Testis (tissue), 3 donors: ENCODE data around the gene BLMH. TPM values are rescaled to one million over a fixed set of nuclear protein-coding genes. Genes with fewer than 3 reads are reported as not detected.
A peak's percentile ranks its signal among the peaks of the same experiment; 100 is the strongest.

ENCODE experiments used
- DNase-seq: peaks from one replicate; pipeline ENCODE4 v3.0.0-alpha.2; 2019
- H3K27ac ChIP-seq, 2 donors: fragments of 200-600 bp; sonication (generic); one replicate each; pipeline ENCODE4 v1.5.1; 2019
- H3K27me3 ChIP-seq: fragments of 200-600 bp; sonication (generic); one replicate; pipeline ENCODE4 v1.5.1; 2019
- H3K36me3 ChIP-seq: fragments of 200-600 bp; sonication (generic); one replicate; pipeline ENCODE4 v1.5.1; 2017; ENCODE audit warnings: low read depth; ENCODE audit errors: missing control alignments
- H3K4me1 ChIP-seq: fragments of 200-600 bp; sonication (generic); one replicate; pipeline ENCODE4 v1.5.1; 2019
- H3K4me3 ChIP-seq, 2 donors: fragments of 200-600 bp; sonication (generic); one replicate each; pipeline ENCODE4 v1.5.1; 2017 to 2019
- H3K9me3 ChIP-seq: fragments of 200-600 bp; sonication (generic); one replicate; pipeline ENCODE4 v1.5.1; 2017
- CTCF ChIP-seq, 3 experiments: fragments of 450-650 bp in 2 of 3; fragments of 200-600 bp in 1 of 3; sonication (generic) in 1 of 3; IDR thresholded peaks; one replicate each; pipeline ENCODE4 v1.5.1; 2016 to 2019; ENCODE audit warnings: antibody characterized with exemption in 3 of 3, mild to moderate bottlenecking in 2 of 3, moderate library complexity in 1 of 3
- POLR2A ChIP-seq: fragments of 450-650 bp; IDR thresholded peaks from one replicate; pipeline ENCODE4 v1.6.1; 2017; ENCODE audit warnings: antibody characterized with exemption, mild to moderate bottlenecking, moderate library complexity
- WGBS, 2 donors: methylation state at CpG; one replicate each; pipeline ENCODE4 v1.1.5; 2018; 5-methylcytosine and 5-hydroxymethylcytosine counted together
- intact Hi-C: fragments of 100-400 bp; cut with DNase I; formaldehyde crosslinking; loops from one replicate; pipeline ENCODE4 v1.15.1; 2023; ENCODE audit warnings: low total_unique reads
- polyA plus RNA-seq: library from polyadenylated mRNA; stranded (reverse); fragments of 350-450 nt; fragmentation: Illumina TruSeq; extraction: RNeasy Lipid Tissue Mini Kit (QIAGEN cat#74804); gene quantifications from one replicate; pipeline ENCODE4 v1.2.3, GENCODE V29; 2014; ENCODE audit warnings: low read depth, low replicate concordance; ENCODE audit not compliant: insufficient read depth
- total RNA-seq, 2 donors: library from RNA; depleted of rRNA; stranded (reverse); fragments of >200 nt; gene quantifications; one replicate each; pipeline ENCODE4 v1.2.3, GENCODE V29; 2016

Gene BLMH
- total and polyA plus RNA-seq, 3 donors from 2014 or later = 36.4 to 54.9 (median 46.9) TPM

GRCh38 chr17:30299000-30299399 is 7.3 kb upstream of the BLMH start:
- no peaks in the 10 kb centered on the region for H3K4me1 ChIP-seq
- H3K27ac ChIP-seq = no peak overlapping the region
- no peaks in the 10 kb centered on the region for H3K36me3 ChIP-seq
- no peaks in the 10 kb centered on the region for H3K9me3 ChIP-seq
- H3K27me3 ChIP-seq = no peaks in the 10 kb centered on the region
- intact Hi-C loops = no loop called here
- DNase-seq = no peak
- TF ChIP-seq POLR2A (no peak), CTCF (IDR thresholded peaks at IDR 0.05) (no peak)
- 57 to 71% methylated on average over 1 of the region's 1 CpG for WGBS, 2 donors
- H3K4me3 ChIP-seq = no peak overlapping the region

- WGBS, 2 donors = 95 to 100% methylated on average over 1 to 4 of the region's 4 CpGs
Measured at GRCh38 chr17:30297715-30298114, 6.0 kb upstream of the BLMH start.

DNA sequence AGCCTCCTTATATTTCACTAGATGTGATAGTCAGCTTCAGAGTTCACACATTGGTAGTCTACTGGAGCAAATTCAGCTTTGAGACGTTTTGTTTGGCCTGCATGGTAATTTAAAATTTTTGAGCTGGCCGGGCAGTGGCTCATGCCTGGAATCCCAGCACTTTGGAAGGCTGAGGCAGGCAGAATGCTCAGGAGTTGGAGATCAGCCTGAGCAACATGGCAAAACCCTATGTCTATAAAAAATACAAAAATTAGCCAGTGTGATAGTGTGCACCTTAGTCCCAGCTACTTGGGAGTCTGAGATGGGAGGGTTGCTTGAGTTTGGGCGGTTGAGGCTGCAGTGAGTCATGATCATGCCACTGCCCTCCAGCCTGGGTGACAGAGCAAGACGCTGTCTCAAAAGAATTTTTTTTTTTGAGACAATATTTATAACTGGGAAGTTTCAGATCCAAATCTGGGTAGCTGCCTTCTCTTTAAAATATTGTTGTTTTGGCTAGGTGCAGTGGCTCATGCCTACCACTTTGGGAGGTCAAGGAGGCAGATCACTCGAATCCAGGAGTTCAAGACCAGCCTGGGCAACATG is 4.8 kb upstream of the BLMH start:
- intact Hi-C loops = no loop called here
- Histone ChIP-seq H3K9me3 (no peaks in the 10 kb centered on the region), H3K4me3 (no peak overlapping the region), H3K4me1 (no peaks in the 10 kb centered on the region), H3K36me3 (no peaks in the 10 kb centered on the region), H3K27ac (no peak overlapping the region), H3K27me3 (no peaks in the 10 kb centered on the region)
- no peak for TF ChIP-seq POLR2A
- TF ChIP-seq CTCF (IDR thresholded peaks at IDR 0.05) = no peak
- DNase-seq = no peak
- 62 to 71% methylated on average over 4 to 5 of the region's 5 CpGs for WGBS, 2 donors

More at GRCh38 chr17:30297715-30298114, 6.0 kb upstream of the BLMH start:
- Histone ChIP-seq H3K27me3 (no peaks in the 10 kb centered on the region), H3K4me1 (no peaks in the 10 kb centered on the region), H3K9me3 (no peaks in the 10 kb centered on the region), H3K4me3 (no peak overlapping the region), H3K36me3 (no peaks in the 10 kb centered on the region), H3K27ac (no peak overlapping the region)
- DNase-seq = no peak
- intact Hi-C loops = no loop called here
- no peak for TF ChIP-seq CTCF (IDR thresholded peaks at IDR 0.05)
- no peak for TF ChIP-seq POLR2A

DNA sequence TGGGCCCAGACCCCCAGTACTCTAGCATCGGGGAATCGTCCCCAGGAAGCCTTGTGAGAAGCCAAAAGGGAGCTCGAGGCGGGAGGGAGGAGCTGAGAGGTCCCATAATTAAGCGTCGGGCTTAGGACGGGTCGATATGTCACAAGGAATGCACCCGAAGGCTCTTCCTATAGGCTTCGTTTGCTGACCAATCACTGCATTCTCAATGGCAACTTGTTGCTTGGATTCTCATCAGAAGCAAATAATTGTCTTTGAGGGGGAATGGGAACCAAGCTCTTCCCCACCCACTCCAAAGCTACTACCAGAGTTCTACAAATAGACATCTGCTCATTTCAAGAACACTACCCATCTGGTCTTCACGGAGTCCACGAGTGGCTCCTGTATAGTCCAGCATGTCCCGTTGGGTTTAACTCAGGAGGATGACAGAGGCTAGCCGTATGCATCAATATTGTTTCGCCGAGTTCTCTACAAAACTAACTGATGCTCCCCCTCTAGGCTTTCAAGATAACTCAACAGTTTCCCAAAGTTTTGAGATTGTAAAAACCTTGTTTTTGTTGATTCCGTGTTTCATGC is 628 bp upstream of the BLMH start:
- WGBS, 2 donors = 12 to 25% methylated on average over 17 of the region's 17 CpGs
- Histone ChIP-seq H3K4me1 (peaks cover 12% of the 10 kb centered on the region), H3K36me3 (no peaks in the 10 kb centered on the region), H3K27me3 (no peaks in the 10 kb centered on the region), H3K4me3 (peak overlapping the region; percentile 91 to 92), H3K9me3 (no peaks in the 10 kb centered on the region), H3K27ac (peak overlapping the region; percentile 36 to 74)
- intact Hi-C loops = no loop called here
- TF ChIP-seq CTCF (IDR thresholded peaks at IDR 0.05) = no peak
- no peak for TF ChIP-seq POLR2A
- DNase-seq = no peak
